ENCODE data around the gene FNDC11.
"Not testable (repeated sequence)": the region's sequence is repeated elsewhere in the genome, so short reads cannot be mapped to it uniquely, and the experiment has no call there.

Gene FNDC11

DNA sequence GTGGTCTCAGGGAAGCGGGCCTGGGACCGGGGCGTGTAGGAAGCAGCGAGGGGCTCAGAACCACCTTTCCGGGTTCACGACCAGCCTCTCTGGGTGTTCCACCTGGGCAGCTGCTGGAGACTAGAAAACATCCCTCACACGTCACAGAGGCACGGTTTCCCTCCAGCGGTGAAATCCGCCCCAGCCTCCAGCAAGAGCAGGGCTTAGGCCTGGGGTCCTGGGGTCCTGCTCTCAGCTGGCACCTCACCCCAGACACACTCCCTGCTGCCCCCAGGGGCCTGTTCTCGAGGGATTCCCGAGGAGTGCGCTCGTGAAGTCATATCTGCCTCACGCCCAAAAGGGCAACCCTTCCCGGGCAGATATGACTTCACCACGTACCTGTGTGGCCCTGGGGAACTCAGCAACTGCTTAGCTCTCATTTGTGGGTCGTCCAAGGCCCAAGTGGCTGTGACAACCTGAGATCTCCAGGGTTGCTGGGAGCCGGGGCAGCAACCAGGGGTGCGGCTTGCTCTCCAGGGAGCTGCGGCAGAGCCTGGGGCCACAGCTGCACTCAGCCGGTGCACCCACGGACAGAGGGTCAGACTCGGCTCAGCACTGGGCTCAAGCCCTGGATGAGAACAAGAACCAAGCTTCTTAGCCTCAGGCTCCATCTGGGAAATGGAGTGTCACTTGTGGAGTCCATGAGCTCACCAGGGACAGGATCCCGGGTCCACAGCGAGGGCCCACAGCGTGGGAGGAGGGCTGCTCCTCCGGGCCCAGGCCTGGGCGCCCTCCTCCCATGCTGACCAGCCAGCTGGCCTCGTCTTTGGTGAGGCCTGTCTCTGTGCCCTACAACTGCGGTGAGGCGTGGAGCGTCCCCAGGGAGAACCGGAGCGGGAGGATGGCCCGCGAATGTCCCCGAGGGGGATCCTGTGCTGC is 661 bp downstream of the FNDC11 start:
- no peak for DNase-seq

DNA sequence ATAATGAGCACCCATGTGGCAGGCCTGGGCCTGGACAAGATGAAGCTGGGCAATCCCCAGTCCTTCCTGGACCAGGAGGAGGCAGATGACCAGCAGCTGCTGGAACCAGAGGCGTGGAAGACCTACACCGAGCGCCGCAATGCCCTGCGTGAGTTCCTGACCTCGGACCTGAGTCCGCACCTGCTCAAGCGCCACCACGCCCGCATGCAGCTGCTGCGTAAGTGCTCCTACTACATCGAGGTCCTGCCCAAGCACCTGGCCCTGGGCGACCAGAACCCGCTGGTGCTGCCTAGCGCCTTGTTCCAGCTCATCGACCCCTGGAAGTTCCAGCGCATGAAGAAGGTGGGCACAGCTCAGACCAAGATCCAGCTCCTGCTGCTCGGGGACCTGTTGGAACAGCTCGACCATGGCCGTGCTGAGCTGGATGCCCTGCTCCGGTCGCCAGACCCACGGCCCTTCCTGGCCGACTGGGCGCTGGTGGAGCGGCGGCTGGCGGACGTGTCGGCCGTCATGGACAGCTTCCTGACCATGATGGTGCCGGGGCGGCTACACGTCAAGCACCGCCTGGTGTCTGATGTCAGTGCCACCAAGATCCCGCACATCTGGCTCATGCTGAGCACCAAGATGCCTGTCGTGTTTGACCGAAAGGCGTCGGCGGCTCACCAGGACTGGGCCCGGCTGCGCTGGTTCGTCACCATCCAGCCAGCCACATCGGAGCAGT is 1.9 kb downstream of the FNDC11 start:
- no peak for DNase-seq

DNA sequence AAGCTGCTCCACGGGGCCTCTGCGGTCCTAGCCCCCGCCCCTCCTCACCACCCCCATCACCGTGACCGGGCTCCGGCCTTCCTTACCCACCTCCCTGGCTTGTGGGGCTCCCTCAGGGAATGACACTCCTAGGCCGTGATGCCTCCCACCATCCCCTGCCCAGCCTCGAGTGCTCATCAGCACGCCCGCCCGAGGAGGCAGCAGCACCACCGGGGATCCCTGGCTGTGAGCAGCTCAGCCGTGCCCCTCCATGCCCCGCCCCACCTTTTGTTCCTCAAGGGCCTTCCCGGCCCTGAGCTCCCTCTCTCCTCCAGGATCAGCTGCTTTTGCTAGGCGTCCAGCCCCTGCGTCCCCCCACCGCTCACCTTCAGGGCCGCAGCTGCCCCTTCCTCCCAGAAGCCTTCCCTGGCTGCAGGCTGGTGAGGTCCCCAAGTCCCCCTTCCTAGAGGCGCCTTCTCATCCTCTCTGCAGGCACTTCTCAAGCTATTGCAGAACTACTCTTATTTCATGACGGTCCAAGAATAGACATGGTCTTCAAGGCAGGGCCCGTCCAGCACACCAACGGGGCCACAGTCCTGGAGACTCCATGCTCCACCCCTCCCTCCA is 3.0 kb downstream of the FNDC11 start:
- DNase-seq, result no peak

DNA sequence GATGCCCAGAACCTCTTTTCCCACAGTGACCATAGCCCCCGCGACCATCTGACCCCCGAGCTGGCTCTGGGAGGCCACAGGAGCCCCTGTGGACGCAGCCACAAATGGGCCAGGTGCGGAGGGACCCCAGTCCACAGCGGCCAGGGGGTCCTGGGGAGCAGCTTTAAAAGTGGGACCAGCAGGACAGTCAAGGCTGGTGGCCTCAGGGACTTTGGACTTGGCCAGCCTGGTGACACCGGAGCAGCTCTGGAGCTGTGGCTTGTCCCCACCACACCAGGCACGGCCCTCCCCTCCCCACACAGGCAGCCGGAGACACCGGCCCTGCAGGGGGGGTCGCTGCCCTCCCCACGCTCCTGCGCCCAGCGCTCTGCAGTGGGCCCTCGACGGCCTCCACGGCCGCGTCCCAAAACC is 3.5 kb downstream of the FNDC11 start:
- DNase-seq, result no peak

DNA sequence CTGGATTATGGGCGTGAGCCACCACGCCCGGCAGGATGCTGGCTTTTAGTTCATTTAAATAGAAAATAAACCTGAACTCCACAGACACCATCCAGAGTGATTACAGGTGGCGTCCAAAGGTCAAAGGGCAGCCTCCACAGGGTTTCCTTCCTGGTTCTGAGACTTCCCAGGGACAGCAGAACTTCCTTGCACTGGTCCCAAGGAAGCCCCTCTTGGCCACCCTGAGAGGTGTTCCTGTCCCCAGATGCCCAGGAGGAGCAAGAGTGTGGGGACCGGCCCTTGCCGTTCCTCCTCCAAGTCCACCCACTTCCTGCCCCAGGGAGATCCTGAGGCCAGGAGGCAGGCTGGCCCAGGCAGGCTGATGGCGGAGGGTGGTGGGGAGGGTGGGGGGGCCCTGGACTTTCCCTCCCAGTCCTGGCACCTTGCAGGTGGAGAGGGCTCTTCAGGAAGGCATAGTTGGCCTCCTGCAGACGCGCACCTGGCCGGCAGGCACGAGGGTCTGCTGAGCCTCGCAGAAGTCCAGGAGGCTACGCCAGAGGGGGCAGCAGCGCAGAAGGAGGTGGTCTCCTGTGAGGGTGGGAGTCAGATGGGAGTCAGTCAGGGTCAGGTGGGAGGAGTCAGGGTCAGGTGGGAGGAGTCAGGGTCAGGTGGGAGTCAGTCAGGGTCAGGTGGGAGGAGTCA is 5.0 kb downstream of the FNDC11 start:
- no peak for DNase-seq

DNA sequence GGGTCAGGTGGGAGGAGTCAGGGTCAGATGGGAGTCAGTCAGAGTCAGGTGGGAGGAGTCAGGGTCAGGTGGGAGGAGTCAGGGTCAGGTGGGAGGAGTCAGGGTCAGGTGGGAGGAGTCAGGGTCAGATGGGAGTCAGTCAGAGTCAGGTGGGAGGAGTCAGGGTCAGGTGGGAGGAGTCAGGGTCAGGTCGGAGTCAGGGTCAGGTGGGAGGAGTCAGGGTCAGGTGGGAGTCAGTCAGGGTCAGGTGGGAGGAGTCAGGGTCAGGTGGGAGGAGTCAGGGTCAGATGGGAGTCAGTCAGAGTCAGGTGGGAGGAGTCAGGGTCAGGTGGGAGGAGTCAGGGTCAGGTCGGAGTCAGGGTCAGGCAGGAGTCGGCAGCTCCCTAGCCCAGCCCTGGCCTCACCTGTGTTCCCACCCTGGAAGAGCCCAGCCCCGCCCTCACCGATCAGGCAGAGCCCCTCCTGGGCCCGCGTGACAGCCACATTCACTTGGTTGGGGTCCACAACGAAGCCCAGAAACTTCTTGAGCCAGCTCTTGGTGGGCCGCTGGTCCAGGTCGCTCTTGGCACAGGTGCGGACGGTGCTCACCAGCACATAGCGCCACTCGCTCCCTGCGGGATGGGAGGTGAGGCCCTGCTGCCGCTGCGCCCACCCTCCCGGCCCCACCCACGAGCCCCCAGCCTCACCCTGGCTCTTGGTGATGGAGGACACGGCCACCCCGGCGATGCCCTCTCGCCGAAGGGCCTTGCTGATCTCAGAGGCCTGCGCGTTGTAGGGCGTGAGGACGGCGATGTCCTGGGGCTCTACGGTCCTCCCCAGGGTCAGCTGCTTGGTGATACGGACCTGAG is 5.8 kb downstream of the FNDC11 start:
- not testable (repeated sequence) for DNase-seq

DNA sequence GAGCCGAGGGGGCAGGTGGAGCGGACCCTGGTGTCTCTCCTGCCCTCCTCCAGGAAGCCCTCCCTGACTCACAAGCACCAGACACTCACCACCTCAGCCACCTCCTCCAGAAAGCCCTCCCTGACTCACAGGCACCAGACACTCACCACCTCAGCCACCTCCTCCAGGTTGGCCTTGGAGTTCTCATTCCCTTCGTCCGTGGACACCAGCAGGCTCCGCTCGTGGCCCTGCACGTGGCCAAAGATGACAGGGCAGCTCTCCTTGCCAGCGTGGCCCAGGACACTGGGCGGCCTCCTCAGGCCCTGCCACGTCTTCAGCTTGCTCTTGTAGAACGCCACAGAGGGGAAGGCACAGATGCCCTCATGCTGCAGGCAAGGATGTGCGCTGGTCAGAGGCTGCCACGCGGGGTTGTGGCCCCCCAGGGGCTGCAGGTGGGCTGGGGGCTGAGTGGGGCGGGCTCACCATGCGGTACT is 6.4 kb downstream of the FNDC11 start:
- DNase-seq, result no peak

DNA sequence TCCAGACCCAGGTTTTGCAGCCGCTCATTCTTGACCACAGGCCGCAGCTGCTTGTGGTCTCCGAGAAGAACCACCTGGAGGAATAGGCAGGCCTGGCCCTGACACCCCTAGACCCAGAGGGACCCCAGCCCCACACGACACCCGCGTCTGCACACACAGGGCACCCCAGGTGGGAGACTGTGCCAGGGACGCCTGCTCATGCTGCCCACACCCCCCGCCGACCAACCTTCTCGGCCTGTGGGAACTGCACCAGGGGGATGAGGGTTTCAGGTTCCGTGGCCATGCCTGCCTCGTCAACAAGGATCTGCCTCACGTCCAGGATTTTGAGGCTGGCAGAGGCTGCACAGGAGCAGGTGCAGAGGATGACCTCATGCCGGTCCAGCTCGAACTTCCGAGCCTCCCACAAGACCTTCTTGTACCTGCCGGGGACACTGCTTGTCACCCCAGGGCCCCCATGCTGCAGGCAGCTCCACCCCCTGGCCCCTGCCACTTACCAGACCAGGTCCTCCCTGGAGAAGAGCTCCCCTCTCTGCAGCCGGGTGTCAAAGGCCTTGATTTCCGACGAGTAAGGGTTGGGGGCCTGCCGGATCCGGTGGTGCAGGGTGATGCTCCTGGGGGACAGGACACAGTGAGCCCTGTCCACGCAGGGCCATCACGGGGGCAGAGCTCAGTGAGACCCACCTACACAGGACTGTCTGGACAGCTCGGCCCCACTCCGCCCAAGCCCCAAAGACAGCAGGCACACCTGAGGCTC is 7.1 kb downstream of the FNDC11 start:
- DNase-seq, result no peak

DNA sequence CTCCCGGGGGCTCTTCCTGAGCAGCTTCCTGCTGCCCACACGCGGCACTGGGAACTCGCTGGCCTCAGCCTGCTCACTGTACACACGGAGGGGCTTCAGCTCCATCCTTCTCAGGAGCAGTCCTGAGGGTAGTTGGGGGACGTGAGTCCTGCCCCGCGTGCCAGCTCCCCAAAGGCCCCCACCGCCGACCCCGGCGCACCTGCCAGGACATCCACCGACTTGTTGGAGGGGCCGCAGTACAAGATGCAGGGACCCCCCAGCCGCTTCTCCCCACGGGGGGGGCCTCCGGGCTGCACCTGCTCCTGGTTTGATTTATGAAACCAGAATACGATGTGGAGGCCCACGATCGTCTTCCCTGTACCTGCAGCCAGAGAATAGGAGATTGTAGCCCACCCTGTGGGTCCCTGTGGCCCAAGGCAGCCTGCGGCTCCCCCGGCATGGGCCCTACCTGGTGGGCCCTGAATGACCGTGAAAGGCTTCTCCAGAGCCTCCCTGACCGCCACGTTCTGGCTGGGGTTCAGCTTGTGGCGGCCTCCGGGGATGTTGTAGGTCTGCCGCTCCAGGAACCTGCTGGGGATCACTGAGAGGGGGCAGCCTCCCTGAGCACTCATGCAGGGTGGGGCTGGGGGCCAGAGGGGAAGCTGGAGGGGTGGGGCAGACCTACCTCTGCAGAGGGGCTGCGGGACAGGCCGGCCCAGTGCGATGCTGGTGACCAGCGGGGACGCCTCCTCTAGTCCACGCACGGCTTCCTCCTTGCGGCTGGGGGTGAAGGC is 7.9 kb downstream of the FNDC11 start:
- DNase-seq, result no peak

DNA sequence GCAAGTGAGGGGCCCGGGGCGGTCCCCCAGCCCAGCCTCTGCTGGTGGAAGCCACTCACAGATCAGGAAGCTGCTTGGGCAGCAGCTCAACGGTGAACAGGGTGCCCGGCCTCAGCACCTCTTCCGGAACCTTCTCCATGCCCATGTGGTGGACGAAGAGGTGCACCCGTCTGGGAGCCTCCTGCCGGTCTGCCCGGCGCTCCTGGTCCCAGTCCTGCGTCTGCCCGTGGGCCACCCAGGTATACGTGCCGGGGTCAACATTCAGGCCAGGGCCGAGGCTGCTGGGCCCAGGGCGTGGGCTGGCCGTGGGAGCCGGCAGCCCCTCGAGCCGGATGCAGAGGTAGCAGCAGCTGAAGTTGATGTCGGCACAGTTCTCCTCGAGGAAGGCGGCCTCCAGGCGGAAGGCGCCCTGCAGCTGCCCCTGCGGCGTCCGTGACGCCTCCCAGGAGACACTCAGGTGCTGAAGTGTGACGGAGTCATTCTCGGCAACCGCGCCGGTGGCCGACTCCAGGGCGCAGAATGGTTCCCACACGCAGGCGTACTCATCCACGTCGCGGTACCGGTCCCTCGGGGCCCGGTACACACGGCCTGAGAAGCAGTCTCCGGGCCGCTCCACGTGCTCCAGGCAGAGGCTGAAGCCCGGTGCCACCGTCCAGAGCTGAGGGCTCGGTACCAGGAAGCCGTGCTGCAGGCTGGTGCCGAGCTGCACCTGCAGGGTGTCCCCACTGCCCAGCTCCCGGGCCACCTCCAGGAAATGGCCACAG is 8.7 kb downstream of the FNDC11 start:
- no peak for DNase-seq

DNA sequence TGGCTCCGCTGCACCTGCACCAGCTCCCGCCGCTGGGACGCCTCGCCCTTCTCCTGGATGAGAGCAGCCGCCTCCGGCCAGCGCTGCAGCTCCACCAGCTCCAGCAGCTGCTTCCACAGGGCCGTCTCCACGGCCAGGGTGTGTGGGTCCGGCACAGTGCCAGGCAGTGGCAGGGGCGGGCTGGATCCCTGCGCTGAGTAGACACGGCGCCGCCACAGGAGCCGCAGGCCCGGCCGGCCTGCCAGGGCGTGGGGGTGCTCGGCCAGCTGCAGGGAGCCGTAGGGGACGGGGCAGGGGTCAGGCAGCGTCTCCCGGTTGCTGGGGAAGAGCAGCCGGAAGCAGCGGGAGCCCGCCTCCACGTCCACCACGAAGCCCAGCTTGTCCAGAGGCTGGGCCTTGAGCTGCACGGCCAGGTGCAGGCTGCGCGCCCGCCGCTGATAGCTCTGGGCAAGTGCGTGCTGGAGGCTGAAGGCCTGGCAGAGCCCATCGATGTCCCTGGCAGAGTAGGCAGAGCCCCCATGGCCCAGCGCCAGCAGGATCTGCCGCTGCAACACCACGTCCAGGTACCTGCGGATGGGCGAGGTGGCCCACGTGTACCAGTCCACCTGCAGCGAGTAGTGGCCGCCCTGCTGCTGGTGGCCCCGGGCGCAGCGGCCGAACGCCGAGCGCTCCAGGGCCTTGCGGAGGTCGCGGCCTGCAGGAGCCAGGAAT is 9.4 kb downstream of the FNDC11 start:
- no peak for DNase-seq

DNA sequence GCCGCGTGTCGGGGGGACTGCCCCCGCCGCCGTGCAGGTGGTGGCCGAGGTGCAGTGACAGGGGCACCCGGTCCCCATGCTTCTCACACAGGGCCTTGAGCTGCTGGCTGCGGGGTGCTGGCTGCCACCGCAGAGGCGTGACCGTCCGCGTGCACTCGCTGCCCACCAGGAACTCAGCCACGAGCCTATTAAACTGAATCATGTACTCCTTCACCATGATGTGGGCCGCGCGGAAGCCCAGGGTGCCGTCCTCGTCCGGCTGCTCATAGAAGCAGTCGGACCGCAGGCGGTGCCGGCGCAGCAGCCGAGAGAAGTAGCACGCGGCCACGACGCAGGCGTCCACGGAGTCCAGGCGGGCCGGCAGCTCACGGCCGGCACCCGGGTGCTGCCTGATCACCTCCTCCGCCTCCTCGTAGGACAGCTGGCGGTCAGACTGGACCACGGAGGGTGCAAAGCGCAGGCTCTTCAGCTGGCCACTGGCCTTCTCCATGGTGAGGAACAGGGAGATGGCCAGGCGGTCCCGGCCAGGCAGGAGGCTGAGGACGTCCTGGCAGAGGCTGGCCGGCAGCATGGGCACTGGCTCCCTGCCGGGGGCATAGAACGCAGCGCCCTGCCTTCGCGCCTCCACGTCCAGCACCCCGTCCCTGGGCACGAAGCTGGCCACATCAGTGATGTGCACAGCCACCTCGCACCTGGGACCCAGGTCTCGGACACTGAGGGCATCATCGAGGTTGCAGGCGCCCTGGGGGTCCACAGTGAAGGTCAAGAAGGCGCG is 10.3 kb downstream of the FNDC11 start:
- no peak for DNase-seq

DNA sequence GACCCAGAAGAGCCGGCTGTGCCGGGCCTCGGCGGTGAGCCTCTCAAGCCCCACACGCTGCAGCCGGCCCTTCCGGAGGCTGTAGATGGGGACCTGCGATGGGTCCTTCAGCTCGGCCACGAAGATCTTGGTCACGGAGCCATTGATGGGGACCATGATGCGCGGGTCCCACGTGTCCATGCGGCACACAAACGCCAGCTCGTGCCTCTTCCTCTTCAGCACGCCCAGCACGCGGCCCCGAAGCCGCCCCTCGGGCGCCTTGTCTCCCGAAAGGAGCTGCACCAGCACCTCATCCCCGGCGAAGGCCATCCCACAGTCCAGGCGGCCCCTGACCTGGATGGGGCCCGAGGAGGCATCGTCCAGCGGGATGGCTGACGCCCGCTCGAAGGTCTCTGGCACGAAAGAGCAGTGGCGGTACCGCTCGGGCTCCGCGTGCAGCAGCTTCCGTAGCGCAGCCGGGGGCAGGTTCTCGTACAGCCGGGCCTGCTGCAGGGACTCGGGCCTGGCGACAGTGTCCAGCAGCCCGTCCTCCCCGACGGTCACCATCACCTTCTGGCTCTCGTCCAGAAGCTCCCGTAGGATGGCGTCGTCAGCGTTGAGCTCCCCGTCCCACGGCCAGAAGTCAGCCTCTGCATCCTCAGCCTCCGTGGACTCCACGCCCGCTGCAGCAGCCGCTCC is 11.2 kb downstream of the FNDC11 start:
- DNase-seq, result no peak

DNA sequence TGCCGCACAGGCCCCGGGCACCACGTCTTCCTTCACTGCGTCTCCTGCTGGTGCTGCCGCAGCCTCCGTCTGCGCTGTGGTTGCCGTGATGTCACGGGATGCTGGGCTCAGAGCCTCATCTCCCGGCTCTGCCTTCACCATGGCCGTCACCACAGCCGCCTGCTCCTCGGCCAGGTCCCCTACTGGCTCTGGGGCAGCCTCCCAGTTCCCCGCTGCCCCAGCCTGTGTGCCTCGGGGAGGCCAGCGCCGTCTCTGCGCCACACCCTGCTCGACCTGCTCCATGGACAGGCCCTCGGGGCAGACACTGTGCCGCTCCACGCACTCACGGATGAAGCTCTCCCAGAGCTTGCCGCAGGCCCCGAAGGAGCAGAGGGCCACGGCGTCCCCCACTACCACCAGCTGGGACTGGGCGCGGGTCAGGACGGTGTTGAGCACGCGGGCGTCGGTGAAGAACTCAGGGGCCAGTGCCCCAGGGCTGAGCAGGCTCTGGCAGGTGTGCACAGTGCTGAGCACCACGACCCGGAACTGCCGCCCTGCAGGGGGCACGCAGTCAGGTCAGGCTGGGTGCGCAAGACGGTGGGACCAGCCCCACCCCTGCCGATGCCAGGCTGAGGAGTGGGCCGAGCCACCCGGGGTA is 11.9 kb downstream of the FNDC11 start:
- DNase-seq, result no peak

DNA sequence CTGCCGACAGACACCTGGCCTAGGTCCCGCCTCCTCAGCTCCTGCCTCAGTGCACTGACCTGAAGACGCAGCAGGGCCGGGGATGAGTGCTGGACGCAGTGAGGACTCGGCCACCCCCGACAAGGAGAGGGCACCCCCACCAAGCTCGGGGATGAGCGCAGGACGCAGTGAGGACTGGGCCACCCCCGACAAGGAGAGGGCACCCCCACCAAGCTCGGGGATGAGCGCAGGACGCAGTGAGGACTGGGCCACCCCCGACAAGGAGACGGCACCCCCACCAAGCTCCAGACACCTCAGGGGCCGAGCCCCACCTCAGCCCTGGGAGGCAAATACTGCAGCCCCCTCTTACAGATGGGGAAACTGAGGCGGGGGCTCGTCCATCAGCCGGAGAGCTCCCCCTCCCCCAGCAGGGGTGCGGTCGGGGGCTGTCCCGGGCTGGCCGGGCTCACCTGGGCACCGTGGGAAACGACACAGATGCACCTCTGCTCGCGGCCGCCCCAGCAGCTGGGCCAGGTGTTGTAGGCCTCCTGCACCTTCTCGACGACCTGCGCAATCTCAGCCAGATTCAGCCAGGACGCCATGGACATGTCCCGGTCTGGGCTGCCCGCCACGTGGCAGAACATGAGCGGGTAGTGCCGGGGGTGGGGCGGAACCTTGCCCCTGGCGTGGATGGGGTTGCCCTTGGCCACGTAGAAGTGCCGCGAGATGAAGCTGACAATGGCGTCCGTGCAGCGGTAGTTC is 12.6 kb downstream of the FNDC11 start:
- no peak for DNase-seq

DNA sequence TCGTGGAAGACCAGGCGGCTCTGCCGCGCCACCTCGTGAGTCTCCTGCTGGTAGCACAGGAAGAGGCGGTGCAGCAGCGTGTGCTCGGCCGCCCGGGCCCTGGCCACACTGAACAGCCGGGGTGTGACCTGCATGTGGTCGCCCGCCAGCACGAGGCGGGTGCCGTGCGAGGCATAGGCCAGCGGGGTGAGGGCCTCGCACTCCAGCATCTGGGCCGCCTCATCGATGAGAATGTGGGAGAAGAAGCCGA is 13.1 kb downstream of the FNDC11 start:
- no peak for DNase-seq

Measured in effector CD8-positive, alpha-beta T cell (primary cell).